ENCODE data around the gene CST9.

DNA sequence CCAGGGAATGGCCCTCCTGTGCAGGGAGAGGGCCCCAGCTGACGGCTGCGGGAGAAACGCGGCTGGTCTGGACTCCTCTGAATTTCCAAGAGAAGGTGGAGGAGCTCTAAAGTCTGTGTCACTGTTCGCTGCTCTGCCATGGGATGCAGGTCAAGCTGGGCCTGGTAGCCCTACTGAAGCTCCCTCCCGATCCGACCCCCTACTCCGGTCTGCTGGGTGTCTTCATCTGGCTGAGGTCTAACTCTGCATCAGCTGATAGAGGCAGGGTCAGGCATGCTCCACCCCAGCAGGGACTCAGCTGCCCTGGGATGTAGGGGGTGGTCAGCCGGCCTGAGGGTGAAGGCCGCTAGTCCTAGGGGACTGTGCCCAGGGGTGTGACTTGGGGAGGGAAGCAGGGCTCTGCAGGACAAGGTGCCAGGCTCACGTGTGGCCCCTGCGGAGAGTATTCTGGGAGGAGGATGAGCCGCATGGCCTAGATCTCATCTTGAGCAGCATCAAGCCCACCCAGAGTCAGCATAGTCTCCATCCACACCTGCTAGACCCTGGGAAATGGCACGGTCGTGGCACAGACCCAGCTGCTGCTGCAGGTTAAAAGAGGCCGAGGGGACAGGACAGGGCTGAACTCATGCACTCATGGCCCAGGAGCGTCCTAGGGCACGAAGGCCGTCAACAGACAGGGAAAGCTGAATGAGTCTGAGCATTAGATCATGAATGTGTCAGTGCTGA lies 30.6 kb upstream of the CST9 start:
- TF ChIP-seq, protein P1, sequence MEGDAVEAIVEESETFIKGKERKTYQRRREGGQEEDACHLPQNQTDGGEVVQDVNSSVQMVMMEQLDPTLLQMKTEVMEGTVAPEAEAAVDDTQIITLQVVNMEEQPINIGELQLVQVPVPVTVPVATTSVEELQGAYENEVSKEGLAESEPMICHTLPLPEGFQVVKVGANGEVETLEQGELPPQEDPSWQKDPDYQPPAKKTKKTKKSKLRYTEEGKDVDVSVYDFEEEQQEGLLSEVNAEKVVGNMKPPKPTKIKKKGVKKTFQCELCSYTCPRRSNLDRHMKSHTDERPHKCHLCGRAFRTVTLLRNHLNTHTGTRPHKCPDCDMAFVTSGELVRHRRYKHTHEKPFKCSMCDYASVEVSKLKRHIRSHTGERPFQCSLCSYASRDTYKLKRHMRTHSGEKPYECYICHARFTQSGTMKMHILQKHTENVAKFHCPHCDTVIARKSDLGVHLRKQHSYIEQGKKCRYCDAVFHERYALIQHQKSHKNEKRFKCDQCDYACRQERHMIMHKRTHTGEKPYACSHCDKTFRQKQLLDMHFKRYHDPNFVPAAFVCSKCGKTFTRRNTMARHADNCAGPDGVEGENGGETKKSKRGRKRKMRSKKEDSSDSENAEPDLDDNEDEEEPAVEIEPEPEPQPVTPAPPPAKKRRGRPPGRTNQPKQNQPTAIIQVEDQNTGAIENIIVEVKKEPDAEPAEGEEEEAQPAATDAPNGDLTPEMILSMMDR (conservative IDR thresholded peaks at IDR 0.05; ENCODE audit: low read depth, low read length) = no peak
- TF ChIP-seq EZH2 (IDR thresholded peaks at IDR 0.05; ENCODE audit: low read length, unreplicated experiment) = no peak

All from PC-3 (cell line).